Vagina (tissue), 2 donors: ENCODE results near the gene PDZK1IP1.

Experiments used
- CTCF ChIP-seq, 3 experiments: fragments of 450-650 bp in 2 of 3; fragments of 200-600 bp in 1 of 3; sonication (generic) in 1 of 3; IDR thresholded peaks; one replicate each; pipeline ENCODE4 v1.5.1; 2017 to 2019; ENCODE audit warnings: antibody characterized with exemption in 3 of 3, mild to moderate bottlenecking in 2 of 3, moderate library complexity in 2 of 3
- POLR2A ChIP-seq, 2 donors: fragments of 450-650 bp; IDR thresholded peaks; one replicate each; pipeline ENCODE4 v1.6.1; 2017; ENCODE audit warnings: antibody characterized with exemption in 2 of 2, mild to moderate bottlenecking in 2 of 2, moderate library complexity in 2 of 2
- POLR2AphosphoS5 ChIP-seq, 2 donors: sonication (generic); formaldehyde crosslinking; IDR thresholded peaks; one replicate each; pipeline ENCODE4 v1.9.0; 2017; ENCODE audit warnings: antibody characterized with exemption in 2 of 2, mild to moderate bottlenecking in 2 of 2, low read depth in 1 of 2; ENCODE audit not compliant: insufficient read depth in 1 of 2

- TF ChIP-seq CTCF (IDR thresholded peaks at IDR 0.05) (no peak), POLR2A (IDR thresholded peaks at IDR 0.05) (no peak), POLR2AphosphoS5 (IDR thresholded peaks at IDR 0.05; ENCODE audit: insufficient read depth in 1 of 2, low read depth in 1 of 2) (no peak)
Observed at GRCh38 chr1:47207803-47208373, 18.1 kb upstream of the PDZK1IP1 start.
